HG02763 (cell line): ENCODE measurements around the gene CD180.

Experiments used
- ATAC-seq: cut with Tn5 transposase; IDR thresholded peaks from one replicate; pipeline ENCODE4 v1.9.1; 2021; ENCODE audit warnings: mild to moderate bottlenecking, moderate library complexity; ENCODE audit not compliant: unreplicated experiment

The CD180 gene

DNA sequence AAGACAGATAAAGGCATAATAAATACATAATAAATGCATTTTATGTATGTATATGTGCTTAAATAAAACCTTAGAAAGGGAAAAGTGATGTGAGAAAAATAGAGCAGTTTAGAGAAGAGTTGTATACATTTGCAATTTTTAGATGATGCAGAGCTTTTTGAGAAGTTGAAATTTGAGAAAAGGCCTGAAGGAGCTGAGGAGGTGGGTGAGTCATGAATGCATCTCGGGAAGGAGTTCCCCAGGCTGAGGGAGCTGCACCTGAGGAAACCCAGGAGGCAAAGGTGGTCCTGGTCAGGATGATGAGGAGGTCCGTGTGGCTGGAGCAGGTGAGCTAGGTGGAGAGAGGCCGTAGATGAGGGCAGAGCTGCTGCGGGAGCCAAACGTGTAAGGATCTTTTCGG is 17.4 kb upstream of the CD180 start:
- no peak for ATAC-seq

DNA sequence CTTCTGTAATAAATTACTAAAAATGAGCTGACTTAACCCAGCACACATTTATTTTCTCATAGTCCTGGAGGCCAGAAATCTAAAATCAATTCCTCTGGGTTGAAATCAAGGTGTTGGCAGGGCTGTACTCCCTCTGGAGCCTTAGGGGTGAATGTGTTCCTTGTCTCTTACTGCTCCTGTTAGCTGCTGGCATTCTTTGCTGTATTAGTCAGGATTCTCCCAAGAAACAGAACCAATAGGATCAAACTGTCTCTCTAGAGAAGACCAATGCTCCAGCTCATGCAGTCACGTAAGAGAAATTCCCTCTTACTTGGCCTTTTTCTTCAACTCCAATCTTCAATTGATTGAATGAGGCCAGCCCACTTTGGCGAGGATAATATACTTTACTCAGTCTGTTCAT is 15.3 kb upstream of the CD180 start:
- no peak for ATAC-seq

DNA sequence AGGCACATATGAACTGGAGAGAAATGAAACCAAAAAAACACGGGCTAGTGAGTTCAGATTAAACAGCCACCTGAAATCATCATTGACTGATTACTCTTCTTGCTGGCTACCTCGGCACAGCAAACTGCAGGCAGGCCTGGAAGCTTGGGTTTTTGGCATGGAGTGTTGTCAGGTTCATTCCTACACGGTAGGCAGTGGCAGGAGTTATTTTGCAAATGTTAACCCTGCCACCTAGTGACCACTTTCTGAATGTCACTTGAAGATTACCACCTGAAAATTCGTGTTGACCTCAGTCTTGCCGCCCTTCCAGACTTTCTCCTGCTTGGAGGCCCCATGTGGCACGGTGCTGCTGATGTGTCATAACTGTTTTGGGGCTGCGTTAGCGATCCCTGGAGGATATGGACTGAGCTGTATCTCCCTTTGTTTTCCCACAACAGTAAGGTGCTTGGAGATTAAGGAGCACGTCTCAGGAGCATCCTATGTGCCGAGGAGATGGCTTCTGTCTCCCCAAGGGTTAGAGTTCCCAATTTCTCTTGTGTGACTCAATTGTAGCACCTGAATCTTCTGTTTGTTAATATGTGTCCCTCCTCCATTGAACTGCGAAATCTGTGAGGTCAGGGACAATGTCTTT is 12.7 kb upstream of the CD180 start:
- ATAC-seq: peak; percentile 31

DNA sequence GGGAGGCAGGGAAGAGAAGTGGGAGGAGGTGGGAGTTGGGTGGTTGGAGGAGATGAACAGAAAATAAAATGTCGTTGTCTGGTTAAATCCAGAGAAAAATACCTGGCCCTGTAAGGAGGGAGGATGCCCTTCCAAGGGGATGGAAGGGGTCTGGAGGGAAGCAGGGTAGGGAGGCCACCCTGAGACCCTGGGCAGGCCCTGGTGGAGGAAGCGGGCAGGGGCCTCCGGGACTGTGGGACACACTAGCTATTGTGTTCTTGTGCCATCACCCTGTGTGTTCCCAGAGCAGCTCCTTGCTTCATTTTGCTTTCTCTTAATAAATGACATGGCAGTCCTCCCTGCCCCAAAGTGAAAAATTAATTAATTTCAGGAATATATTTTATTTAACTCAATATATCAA is 11.8 kb upstream of the CD180 start:
- ATAC-seq: no peak

DNA sequence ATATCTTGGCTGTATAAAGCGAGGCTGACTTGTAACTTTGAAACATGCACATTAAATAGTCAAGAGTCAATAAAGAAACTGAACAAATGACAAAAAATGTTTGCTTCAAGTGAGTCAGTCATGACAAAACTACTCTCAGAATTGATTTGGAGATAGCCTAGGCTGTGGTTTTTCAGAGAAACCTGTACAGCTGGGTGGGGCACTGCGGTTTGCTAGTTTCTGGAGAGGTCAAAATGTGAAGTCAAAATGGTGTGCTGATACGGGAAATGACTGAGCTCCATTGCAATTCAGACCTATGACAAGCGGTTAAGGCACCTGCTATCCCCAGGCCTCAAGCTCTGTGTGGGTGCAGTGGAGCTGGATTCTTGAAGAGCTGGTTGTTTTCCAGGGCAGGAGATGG is 10.3 kb upstream of the CD180 start:
- peak; percentile 87 for ATAC-seq

DNA sequence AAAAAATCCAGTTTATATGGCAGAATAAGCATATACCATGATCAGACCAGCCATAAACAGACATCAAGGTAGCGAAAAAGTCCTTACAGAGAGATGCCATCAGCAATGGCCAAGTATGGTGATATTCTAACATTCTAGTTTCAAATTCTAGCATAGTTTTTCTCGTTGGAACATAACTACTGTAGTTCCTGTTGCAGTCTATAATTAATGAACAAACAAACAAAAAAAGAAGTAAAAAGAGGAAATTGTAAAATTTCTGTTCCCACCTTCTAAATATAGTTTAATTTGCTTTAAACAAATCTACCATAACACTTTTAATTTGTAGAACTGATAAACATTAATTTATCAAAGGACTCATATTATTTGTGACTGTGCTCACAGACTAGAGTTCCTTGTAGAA is 9.9 kb upstream of the CD180 start:
- ATAC-seq: peak; percentile 26

DNA sequence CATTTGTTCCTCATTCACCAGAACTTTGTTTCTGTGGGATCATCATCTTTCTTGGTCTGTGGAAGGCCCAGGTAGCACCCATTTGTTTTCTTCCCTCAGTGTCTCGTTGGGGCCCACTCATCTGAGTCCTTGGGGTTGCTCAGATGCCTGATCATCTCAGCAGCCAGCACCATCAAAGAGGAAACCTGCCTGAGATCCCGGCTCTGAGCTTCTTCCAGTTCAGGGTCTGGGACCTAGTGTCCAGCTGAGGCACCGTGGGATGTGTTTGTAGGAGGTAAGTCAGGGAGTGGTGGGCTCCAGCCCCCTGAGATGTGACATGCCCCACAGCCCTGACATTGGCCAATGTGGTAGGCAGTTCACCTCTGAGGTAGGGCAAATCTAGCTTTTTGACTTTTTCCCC is 9.4 kb upstream of the CD180 start:
- no peak for ATAC-seq

DNA sequence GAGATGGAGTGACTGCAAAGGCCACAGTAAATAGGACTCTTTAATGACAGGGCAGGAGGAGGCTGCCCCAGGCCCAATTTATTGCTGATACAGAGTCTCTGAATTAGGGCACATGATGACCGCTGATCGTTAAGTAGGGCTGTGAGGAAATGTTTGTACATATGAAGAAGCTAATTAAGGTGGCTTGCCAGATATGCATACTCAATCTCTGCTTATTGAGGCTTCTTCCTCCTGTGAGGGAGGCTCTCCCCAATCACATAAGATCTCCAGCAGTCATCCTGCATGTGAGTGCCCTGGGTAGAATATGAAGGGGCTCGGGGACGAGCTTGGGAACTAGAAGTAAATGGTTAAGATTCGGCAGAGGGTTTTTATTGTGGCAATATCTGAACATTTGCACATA is 8.2 kb upstream of the CD180 start:
- ATAC-seq: no peak

DNA sequence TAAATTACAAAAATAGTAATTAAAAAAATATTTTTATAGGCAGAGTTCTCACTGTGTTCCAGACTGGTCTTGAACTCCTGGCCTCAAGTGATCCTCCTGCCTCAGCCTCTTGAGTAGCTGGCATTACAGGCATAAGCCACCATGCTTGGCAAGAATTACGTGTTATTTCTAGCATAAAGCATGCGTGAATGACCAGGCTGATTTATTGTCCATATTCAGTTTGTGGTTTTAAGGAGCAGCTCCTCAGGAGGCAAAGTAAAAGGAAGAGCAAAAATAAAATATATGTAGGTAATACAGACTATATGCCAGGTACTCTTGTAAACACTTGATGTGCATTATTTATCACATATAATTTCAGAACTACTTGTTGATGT is 7.1 kb upstream of the CD180 start:
- ATAC-seq: no peak

DNA sequence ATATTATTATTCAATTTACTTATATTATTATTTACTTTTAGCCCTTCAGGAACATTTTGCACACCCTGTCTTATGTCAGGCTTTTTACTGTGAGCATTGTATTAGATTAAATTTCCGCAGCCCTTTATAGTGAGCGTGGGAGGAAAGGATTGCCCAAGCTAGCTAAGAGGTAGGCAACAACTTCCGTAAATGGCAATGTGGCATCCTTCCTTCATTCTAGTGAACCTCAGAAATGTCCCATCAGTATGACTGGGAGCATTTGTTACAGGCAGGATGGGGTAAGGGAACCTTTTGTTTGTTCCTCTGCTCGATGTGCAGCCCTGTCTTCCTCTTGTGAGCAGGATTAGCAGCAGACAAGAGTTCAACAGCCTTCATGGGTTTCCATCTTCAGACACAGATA is 6.2 kb upstream of the CD180 start:
- ATAC-seq: no peak

DNA sequence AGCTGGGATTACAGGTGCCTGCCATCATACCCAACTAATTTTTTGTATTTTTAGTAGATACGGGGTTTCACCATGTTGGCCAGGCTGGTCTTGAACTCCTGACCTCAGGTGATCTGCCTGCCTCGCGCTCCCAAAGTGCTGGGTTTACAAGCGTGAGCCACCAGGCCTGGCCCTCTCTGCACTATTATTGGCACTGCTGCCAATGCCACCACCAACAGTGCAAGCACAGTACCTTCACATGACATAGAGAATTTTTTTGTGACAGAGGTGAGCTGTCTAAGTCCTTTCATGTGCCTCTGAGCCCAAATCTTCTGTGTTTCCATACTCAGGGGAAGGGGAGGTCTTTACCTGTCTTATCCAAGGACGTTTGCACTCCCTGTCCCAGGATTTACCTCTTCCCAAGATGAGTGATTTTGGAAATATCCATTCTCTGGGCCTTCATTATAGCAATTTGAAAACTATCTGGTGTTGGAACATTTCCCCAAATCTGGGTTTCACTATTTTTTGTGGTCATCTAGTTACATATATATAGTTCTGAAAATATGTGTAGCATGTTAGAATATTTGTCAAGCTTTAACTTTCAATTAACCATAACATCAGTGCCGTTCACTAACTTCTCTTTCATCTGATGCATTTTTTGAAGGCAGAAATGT is 5.4 kb upstream of the CD180 start:
- no peak for ATAC-seq

DNA sequence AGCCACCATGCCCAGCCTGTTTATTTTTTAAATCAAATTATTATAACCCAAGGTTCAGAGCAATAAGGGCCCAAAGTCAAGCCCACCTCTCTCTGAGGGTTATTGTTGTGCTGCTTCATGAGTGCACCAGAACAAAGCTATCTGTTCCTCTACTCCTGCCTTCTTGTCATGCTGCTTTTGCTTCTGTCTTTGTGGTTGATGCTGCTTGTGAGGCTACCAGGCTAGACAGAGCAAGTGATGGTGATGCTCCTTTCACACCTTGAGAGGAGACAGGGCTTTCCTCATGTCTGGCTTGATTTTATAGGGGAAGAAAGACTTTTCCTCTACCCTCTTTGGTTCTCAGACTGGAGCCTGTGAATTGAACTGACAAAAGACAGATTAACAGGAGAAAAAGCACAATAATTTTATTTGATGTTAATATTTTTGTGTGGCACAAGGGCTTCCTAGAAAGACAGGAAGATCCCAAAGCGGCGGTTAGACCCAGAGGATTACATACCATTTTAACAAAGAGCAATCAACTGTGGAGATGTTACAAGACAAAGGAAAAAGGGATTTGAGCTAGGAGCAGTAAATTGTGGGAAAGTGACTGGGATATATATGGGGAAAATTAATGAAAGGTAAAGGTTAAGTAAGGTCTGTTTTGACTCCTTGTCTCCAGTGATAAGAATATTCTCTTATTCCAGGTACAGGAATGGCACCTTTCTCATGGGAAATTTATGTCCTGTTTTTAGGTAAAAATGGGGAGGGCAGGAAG is 4.4 kb upstream of the CD180 start:
- ATAC-seq: no peak

DNA sequence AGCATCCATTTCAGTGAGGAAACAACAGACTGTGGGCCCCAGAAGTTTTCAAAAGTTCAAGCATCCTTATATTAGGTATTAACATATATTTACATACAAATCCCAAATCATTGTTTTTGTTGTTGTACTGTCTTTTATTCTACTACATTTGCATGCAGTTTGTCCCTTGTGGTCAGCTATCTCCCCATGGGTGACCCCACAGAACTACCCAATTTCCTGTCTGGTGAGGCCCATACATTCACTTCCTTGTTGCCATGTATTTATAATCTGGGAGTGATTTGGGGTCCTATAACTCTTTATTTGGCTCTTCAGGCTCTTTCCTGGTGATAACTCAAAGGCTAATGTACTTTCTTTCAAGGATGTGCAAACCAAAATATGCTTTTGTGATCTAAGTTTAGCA is 3.3 kb upstream of the CD180 start:
- no peak for ATAC-seq

DNA sequence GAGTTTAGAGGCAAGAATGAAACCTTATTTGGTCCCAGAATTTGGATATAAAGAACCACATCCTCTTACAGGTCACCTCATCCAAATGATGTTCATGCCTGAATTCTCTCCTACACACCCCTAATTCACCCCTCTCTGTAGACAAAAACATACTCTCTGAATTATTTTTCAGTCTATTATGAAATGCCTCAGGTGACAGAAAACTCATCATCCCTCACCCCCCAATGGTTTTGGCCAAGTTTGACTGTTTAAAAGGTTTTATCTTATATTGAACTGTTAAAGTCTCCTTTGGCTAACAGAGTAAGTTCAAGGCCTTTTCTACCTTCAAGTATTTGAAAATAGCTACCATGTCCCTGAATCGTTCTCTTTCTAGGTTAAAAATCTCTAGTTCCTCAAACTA is 2.3 kb upstream of the CD180 start:
- ATAC-seq: no peak

DNA sequence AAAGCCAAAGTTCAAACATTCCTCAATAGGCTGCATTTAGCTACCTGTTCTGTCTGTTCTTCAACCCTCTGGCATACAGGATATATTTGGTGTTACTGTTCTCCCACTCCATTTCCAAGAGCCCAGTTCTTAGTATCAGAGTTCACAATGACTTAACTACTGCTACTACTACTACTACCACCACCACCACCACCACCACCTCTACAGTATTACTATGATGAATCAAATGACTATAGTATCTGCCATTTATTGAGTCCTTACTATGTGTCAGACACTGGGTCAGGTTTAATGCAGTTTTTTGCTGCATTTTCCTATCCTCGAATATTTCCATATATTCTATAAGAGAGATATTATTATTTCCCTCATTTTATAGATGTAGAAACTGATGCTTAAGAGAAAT is 937 bp upstream of the CD180 start:
- ATAC-seq: no peak

DNA sequence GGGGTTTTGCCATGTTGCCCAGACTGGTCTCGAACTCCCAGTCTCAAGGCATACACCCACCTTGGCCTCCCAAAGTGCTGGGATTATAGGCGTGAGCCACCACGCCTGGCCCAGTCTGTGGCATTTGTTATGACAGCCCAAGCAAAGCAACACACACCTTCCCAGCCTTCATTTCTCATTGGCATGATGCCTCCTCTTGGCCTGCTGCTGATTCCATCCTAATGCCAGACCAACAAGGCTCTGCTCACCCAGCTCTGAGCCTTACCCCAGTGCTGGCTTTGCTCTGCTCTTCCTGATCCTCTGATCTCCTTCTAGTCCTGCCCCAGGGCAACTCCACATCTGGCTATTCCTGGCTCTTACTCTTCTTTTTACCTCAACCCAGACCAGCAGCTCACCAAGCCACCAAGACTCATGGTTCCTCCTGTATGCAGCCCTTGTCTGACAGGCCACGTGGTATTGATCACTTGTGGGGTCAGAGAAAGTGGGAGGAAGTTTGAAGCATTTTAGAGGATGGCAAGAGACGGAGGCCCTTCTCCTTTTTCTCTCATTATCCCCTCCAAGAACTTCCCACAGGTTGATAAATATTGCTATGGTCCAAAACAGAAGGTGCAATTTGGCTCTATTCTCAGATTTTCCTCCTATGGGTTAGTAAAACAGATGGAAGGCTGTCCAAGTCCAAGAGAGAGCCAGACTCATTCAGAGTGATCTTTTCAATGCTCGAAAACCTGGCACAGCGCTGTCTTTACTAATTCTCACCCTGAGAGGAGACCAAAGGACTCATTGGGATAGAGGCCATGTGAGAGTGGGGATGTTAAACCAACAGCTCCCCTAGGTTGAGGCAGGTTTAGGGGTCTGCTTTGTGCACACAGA is 958 bp downstream of the CD180 start:
- peak; percentile 30 for ATAC-seq

DNA sequence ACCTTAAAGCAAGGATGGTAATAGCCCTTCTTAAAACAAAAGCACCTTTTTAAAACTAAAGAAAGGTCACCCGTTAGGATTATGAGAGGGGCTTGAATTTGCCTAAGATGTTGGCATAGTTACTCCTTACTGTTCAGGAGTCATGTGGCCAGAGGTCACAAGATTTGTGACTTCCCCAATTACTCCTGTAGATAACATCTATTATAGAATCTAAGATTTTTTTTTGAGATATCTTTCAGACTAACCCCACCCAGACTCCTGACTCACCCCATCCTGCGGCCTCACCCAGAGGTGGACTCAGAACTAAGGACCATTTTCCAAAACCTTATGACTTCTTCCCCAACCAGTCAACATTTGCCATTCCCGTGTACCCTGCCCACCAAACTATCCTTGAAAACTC is 2.4 kb downstream of the CD180 start:
- no peak for ATAC-seq

DNA sequence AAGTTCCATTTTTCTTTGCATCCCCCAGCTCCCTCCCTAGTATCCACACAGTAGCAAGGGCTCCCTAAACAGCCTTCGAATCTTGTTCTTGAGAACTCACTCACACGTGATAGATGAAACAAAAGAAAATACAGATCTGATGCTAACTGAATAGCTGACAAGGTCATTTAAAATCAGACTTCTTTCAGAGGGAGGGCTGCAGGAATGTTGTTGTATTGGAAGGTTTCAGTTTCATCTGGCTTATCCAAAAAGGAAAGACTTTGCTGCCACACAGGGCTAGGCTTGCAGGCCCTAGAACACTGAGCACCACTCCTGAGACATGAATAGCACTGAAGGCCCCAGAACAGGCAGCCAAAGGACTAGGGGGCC is 3.2 kb downstream of the CD180 start:
- no peak for ATAC-seq

DNA sequence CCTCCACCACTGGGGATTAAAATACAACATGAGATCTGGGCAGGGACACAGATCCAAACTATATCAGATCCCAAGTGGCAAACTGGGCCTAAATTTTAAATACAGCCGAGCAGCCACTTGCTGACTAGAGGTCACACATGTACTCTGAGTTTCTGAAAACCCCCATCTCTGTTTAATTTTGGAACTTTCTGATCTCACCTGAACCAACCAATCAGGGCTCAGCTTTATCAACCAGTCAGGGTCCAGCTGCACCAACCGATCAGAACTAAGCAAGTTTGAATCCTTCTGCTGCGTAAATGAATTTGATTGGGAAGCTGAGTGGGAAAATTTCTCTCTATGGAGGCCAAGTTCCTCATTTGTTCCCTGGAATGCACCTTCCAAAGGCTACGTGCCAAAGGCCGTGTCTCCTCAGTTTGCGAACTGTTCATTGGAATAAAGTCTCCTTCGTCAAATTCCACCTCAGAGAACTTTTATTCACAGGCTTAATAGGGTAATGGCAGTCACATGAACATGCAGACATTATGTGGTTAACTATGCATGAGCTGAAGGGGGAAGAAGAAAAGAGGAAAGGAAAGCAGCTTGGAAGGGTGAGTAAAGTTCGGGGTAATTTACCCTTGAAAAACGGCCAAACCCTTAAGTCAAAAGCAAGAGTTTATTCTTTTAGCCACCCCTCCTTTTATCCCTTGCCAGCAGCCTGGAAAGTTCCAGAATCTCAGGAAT is 3.7 kb downstream of the CD180 start:
- ATAC-seq: no peak

DNA sequence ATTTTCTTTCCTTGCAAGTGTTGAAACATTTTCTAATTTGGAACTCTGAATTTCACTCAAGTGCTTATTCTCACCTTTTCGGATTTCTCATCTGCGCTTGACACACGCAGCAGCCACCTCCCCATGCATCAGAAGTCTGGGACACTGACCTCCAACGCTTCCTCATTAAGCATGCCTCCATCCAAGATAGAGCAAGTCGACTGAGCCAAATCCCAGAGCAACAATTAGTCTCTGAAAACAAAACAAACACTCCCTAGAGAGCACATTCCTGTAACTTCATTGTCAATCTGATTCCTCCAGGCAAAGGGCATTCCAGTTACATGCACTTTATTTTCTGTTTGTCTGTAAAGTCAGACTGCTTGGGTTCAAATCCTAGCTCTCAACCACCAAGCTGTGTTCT is 5.7 kb downstream of the CD180 start:
- ATAC-seq: no peak

DNA sequence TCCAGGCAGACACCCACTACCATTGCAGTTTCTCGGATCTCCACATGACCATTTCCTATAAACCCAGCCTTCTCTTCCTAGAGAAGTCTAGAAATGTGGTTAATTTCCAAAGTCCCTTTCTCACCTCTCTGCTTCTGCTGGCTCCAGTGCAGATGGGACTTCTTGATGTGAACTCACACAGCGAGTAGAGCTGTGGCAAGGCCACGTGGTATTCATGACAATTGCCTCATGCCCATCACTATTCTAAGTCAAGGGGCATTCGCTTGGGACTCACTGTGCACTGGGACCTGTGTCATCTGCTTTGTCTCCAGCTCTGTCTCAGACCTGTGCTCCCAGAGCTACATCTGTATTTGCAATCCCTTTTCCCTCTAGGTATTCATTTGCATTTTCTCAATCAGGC is 6.2 kb downstream of the CD180 start:
- no peak for ATAC-seq
